ENCODE measurements around the gene FAM76B.
"Not testable (repeated sequence)": the region's sequence is repeated elsewhere in the genome, so short reads cannot be mapped to it uniquely, and the experiment has no call there.

FAM76B gene

GRCh38 chr11:95829580-95830259, 40.1 kb upstream of the FAM76B start:
- H3K4me3 ChIP-seq, result no peak overlapping the region
- no peak for TF ChIP-seq CTCF (IDR thresholded peaks at IDR 0.05)
- no peak for DNase-seq (ENCODE audit: low spot score)
- H3K27ac ChIP-seq, result no peak overlapping the region

GRCh38 chr11:95827696-95828095, 38.1 kb upstream of the FAM76B start:
- Histone ChIP-seq H3K4me3 (no peak overlapping the region), H3K27ac (no peak overlapping the region)
- no peak for DNase-seq (ENCODE audit: low spot score)
- TF ChIP-seq CTCF (IDR thresholded peaks at IDR 0.05), result no peak

- no peak overlapping the region for H3K27ac ChIP-seq
- DNase-seq (ENCODE audit: low spot score), result no peak
- no peak overlapping the region for H3K4me3 ChIP-seq
- no peak for TF ChIP-seq CTCF (IDR thresholded peaks at IDR 0.05)
Observed at GRCh38 chr11:95821640-95822039, 32.1 kb upstream of the FAM76B start.

- TF ChIP-seq CTCF (IDR thresholded peaks at IDR 0.05), result no peak
- H3K27ac ChIP-seq, result no peak overlapping the region
- H3K4me3 ChIP-seq, result no peak overlapping the region
- no peak for DNase-seq (ENCODE audit: low spot score)
Observed at GRCh38 chr11:95816037-95816436, 26.5 kb upstream of the FAM76B start.

- H3K27ac ChIP-seq; DNase-seq (ENCODE audit: low spot score); H3K4me3 ChIP-seq: not testable (repeated sequence)
Observed at GRCh38 chr11:95811052-95811451, 21.5 kb upstream of the FAM76B start.

GRCh38 chr11:95806464-95806863, 16.9 kb upstream of the FAM76B start:
- H3K4me3 ChIP-seq; DNase-seq (ENCODE audit: low spot score); H3K27ac ChIP-seq: not testable (repeated sequence)

- no peak for DNase-seq (ENCODE audit: low spot score)
- no peak for TF ChIP-seq CTCF (IDR thresholded peaks at IDR 0.05)
- no peak overlapping the region for H3K27ac ChIP-seq
Observed at GRCh38 chr11:95805869-95806268, 16.3 kb upstream of the FAM76B start.

GRCh38 chr11:95803973-95804372, 14.4 kb upstream of the FAM76B start:
- H3K4me3 ChIP-seq, result no peak overlapping the region
- no peak overlapping the region for H3K27ac ChIP-seq
- TF ChIP-seq CTCF (IDR thresholded peaks at IDR 0.05), result no peak
- DNase-seq (ENCODE audit: low spot score), result no peak

More at GRCh38 chr11:95805869-95806268, 16.3 kb upstream of the FAM76B start:
- no peak overlapping the region for H3K4me3 ChIP-seq
